ENCODE data around the gene PIP5K1C.
"Not testable (repeated sequence)": the region's sequence is repeated elsewhere in the genome, so short reads cannot be mapped to it uniquely, and the experiment has no call there.

Gene PIP5K1C

GRCh38 chr19:3636962-3637361 is 63.3 kb downstream of the PIP5K1C start:
- no peak for DNase-seq
- H3K9me3 Mint-ChIP-seq = no peaks in the 10 kb centered on the region
- CTCF ChIA-PET = no interaction called here
- no peaks in the 10 kb centered on the region for H3K27me3 Mint-ChIP-seq
- no peak overlapping the region for H3K27ac Mint-ChIP-seq
- no peak overlapping the region for H3K4me3 Mint-ChIP-seq
- H3K4me1 Mint-ChIP-seq = no peaks in the 10 kb centered on the region
- H3K36me3 Mint-ChIP-seq = peaks cover 6% of the 10 kb centered on the region

DNA sequence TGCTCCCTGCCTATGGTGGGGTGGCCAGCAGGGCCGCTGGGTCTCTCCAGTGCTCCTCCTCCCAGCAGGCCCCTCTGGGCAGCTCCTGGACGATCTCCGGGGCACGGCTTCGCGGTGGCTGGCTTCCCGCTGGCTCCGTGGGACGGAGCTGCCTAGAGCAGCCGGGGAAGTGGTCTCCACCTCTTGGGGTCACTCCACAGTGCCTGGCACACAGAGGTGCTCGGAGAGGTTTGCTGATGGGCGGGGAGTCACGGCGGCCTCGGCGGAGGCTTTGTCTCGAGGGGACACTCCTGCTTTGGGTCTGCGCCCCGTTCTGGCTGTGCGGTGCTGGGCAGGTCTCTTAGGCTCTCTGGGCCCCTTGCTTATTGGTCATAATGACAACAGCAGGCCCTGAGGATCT is 63.8 kb downstream of the PIP5K1C start:
- no peaks in the 10 kb centered on the region for H3K4me1 Mint-ChIP-seq
- DNase-seq = no peak
- no peak overlapping the region for H3K4me3 Mint-ChIP-seq
- H3K9me3 Mint-ChIP-seq = no peaks in the 10 kb centered on the region
- CTCF ChIA-PET = no interaction called here
- H3K36me3 Mint-ChIP-seq = peaks cover 6% of the 10 kb centered on the region
- no peaks in the 10 kb centered on the region for H3K27me3 Mint-ChIP-seq
- no peak overlapping the region for H3K27ac Mint-ChIP-seq

GRCh38 chr19:3634496-3635045 is 65.7 kb downstream of the PIP5K1C start:
- Mint-ChIP-seq H3K27me3 (no peaks in the 10 kb centered on the region), H3K4me3 (no peak overlapping the region), H3K36me3 (peaks cover 3% of the 10 kb centered on the region), H3K27ac (no peak overlapping the region), H3K9me3 (no peaks in the 10 kb centered on the region), H3K4me1 (no peaks in the 10 kb centered on the region)
- CTCF ChIA-PET = no interaction called here
- DNase-seq = no peak

DNA sequence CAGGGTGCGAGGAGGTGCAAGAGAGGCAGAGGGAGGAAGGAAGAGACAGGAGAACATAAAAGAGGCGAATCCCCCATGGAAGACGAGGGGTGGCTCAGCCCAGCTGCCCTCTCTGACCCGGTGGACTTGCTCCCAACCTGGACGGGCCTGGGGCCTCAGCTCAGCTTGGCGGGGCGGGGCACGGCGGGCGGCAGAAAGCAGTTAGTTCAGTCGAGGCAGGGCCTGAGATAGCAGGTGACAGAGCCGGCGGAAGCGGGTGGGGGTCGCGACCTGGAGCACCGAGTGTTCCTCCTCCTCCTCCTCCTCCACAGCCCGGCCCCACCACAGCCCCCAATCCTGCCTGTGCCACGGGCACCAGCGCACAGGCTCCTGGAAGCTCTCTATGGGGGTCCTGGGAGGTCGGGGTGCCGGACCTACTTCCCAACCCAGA is 66.7 kb downstream of the PIP5K1C start:
- CTCF ChIA-PET = interaction anchor here (0.8 kb wide), 1 partner anchor 17 kb away, joined by 3 read pairs; no protein-coding TSS in a partner anchor
- Mint-ChIP-seq H3K27ac (no peak overlapping the region), H3K9me3 (no peaks in the 10 kb centered on the region), H3K36me3 (peaks cover 1% of the 10 kb centered on the region), H3K27me3 (no peaks in the 10 kb centered on the region), H3K4me1 (no peaks in the 10 kb centered on the region), H3K4me3 (no peak overlapping the region)
- no peak for DNase-seq

GRCh38 chr19:3632739-3633558 is 67.3 kb downstream of the PIP5K1C start:
- Mint-ChIP-seq H3K9me3 (no peaks in the 10 kb centered on the region), H3K27me3 (no peaks in the 10 kb centered on the region), H3K4me1 (no peaks in the 10 kb centered on the region), H3K27ac (no peak overlapping the region), H3K4me3 (no peak overlapping the region), H3K36me3 (no peaks in the 10 kb centered on the region)
- no peak for DNase-seq
- CTCF ChIA-PET = interaction anchor here (0.8 kb wide), 1 partner anchor 16 kb away, joined by 3 read pairs; no protein-coding TSS in a partner anchor

DNA sequence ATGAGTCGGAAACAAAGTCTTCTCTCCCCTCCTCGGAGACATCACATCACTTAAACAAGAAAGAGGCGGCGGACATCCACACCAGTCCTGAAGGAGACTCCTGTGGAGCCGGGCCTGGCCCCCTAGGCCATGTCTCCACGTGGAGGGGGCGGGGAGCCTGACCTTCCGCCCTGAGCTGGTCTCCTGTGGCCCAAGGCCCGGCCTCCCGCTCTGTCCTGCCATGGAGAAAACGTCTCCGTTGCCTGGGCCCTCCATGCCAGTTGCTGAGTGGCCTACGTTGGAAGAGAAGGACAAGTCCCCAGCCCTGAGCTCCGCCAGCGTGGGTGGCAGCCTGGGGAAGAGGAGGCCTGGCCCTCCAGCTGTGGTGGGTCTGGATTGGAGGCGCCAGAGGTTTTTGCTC is 68.2 kb downstream of the PIP5K1C start:
- DNase-seq = no peak
- Mint-ChIP-seq H3K27ac (no peak overlapping the region), H3K36me3 (no peaks in the 10 kb centered on the region), H3K27me3 (peaks cover under 1% of the 10 kb centered on the region), H3K9me3 (no peaks in the 10 kb centered on the region), H3K4me1 (peaks cover 6% of the 10 kb centered on the region), H3K4me3 (no peak overlapping the region)
- CTCF ChIA-PET = no interaction called here

DNA sequence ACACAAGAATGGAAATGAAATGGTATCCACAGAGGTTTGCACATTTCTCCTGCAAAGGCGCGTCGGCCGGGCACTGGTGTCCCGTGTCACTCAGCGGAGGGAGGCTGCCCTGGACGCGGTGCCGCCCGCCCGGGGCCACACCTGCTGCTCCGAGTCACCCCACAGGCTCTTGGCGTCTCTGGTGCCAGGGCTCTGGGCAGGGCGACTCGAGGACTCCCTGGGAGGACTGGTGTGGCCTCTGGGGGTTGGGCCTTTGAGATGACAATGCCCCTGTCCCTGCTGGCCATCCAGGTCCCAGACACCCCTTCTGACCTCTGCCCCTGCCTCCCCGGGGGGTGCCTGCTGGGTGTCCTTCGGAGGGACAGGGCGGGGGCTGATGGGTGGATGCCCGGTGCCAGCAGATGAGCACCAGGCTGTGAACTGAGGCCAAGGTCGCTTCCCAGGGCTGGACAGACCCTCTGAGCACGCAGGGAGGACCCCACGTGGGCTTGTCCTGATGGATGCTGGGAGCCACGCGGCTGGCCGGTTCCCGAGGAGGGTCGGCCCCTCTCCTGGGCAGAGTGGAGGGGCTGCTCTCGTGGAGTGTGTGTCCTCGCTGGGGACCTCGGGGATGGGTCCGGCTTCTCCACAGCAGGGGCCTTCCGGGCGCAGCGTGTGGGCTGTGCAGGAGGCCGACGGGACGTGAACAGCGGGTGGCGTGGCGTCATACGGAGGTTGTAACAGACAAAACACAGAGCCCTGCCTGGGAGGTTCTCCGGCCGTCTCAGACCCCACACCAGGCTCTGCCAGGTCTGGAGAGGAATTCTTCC is 69.0 kb downstream of the PIP5K1C start:
- no peak overlapping the region for H3K4me3 Mint-ChIP-seq
- no peaks in the 10 kb centered on the region for H3K36me3 Mint-ChIP-seq
- no peaks in the 10 kb centered on the region for H3K9me3 Mint-ChIP-seq
- no peak overlapping the region for H3K27ac Mint-ChIP-seq
- peaks cover 14% of the 10 kb centered on the region for H3K4me1 Mint-ChIP-seq
- CTCF ChIA-PET = no interaction called here
- no peak for DNase-seq
- peaks cover 4% of the 10 kb centered on the region for H3K27me3 Mint-ChIP-seq

GRCh38 chr19:3628766-3629165 is 71.5 kb downstream of the PIP5K1C start:
- CTCF ChIA-PET, H3K27ac Mint-ChIP-seq, H3K36me3 Mint-ChIP-seq, DNase-seq, H3K4me3 Mint-ChIP-seq, H3K27me3 Mint-ChIP-seq, H3K9me3 Mint-ChIP-seq: not testable (repeated sequence)
- peaks cover 34% of the 10 kb centered on the region for H3K4me1 Mint-ChIP-seq

DNA sequence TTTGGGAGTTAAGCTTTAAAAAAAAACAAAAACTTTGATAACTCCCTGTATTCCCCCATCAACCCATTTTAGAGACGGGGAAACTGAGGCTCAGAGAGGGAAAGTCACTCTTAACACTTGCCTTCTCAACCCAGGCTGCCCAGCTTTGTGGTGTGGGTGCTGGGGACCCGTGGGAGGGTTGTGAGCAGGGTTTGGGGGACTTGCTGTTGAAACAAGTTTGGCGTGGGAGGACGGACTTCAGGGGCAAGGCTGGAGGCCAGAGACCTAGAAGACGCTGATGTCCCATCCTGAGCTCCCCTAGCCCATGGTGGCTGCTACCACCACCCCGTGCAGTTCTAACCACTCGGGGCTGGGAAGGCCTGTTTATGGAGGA is 72.9 kb downstream of the PIP5K1C start:
- DNase-seq = no peak
- peak overlapping the region; percentile 89 for H3K4me3 Mint-ChIP-seq
- CTCF ChIA-PET = no interaction called here
- peaks cover 4% of the 10 kb centered on the region for H3K27me3 Mint-ChIP-seq
- H3K36me3 Mint-ChIP-seq = no peaks in the 10 kb centered on the region
- H3K4me1 Mint-ChIP-seq = peaks cover 34% of the 10 kb centered on the region
- no peaks in the 10 kb centered on the region for H3K9me3 Mint-ChIP-seq
- H3K27ac Mint-ChIP-seq = peak overlapping the region; percentile 97

- Mint-ChIP-seq H3K9me3 (no peaks in the 10 kb centered on the region), H3K27ac (peak within 1 kb of the TSS; percentile 97), H3K27me3 (peaks cover 4% of the 10 kb centered on the region), H3K4me1 (peaks cover 34% of the 10 kb centered on the region), H3K4me3 (peak within 1 kb of the TSS; percentile 89), H3K36me3 (no peaks in the 10 kb centered on the region)
- DNase-seq = peak; percentile 100
- CTCF ChIA-PET = no interaction called here
Observed at GRCh38 chr19:3626473-3627350, 73.6 kb downstream of the PIP5K1C start, which contains the start of gene CACTIN. CACTIN (minus strand) TSS chr19:3626790; CDS start chr19:3626762, 28 bp downstream.

- Mint-ChIP-seq H3K27me3 (peaks cover 4% of the 10 kb centered on the region), H3K9me3 (no peaks in the 10 kb centered on the region), H3K36me3 (no peaks in the 10 kb centered on the region), H3K27ac (peak overlapping the region; percentile 97), H3K4me1 (peaks cover 34% of the 10 kb centered on the region), H3K4me3 (peak overlapping the region; percentile 89)
- no peak for DNase-seq
- CTCF ChIA-PET = no interaction called here
Observed at GRCh38 chr19:3625996-3626472, 74.2 kb downstream of the PIP5K1C start.

- Mint-ChIP-seq H3K4me1 (peaks cover 34% of the 10 kb centered on the region), H3K36me3 (no peaks in the 10 kb centered on the region), H3K27me3 (peaks cover 4% of the 10 kb centered on the region), H3K9me3 (no peaks in the 10 kb centered on the region), H3K4me3 (no peak overlapping the region), H3K27ac (no peak overlapping the region)
- CTCF ChIA-PET = no interaction called here
- DNase-seq = no peak
Observed at GRCh38 chr19:3623716-3624115, 76.6 kb downstream of the PIP5K1C start.

DNA sequence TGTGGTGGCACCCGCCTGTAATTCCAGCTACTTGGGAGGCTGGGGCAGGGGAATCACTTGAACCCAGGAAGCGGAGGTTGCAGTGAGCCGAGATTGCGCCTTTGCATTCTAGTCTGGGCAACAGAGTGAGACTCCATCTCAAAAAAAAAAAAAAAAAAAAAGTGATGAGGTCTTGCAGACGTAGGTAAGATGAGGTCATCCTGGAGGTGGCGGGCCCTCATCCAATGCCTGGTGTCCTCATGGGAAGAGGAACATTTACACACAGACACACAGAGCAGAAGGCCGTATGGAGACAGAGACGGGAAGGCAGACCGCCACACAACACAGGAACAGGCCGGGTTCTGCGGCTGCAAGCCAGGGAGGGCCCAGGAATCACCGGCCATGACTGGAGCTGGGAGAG is 78.0 kb downstream of the PIP5K1C start:
- H3K9me3 Mint-ChIP-seq = no peaks in the 10 kb centered on the region
- H3K4me3 Mint-ChIP-seq = no peak overlapping the region
- CTCF ChIA-PET = interaction anchor here (2.1 kb wide), 1 partner anchor 77 kb away, joined by 5 read pairs; no protein-coding TSS in a partner anchor
- peaks cover 3% of the 10 kb centered on the region for H3K36me3 Mint-ChIP-seq
- H3K27me3 Mint-ChIP-seq = peaks cover 4% of the 10 kb centered on the region
- H3K4me1 Mint-ChIP-seq = peaks cover 39% of the 10 kb centered on the region
- no peak for DNase-seq
- no peak overlapping the region for H3K27ac Mint-ChIP-seq

Measured in activated naive CD4-positive, alpha-beta T cell treated with anti-CD3 and anti-CD28 coated beads, Interleukin-2, amount 10 ng/mL, durations not matched to agents 7 days and 5 days (primary cell).